OCI-LY7 (cell line): ENCODE data around the gene KIAA1328. TPM values are rescaled to one million over a fixed set of nuclear protein-coding genes. Genes with fewer than 3 reads are reported as not detected.

ENCODE experiments used
- BruUV-seq: library from RNA; stranded (reverse); fragments of 400-500 nt; replicated peaks from 2 replicates; lab custom pipeline; 2021; lab: Mats Ljungman, UMichigan
- CTCF ChIA-PET: fragments of 300-600 bp; sonication (Branson Sonifier 250); formaldehyde crosslinking; loops from one replicate; lab custom pipeline; 2022; ENCODE audit warnings: antibody characterized with exemption; ENCODE audit not compliant: unreplicated experiment; lab: Charles Lee
- POLR2A ChIA-PET: fragments of 300-600 bp; sonication (Branson Sonifier 250); formaldehyde crosslinking; loops from one replicate; lab custom pipeline; 2022; ENCODE audit warnings: antibody characterized with exemption; lab: Charles Lee
- DNase-seq: peaks from one replicate; pipeline ENCODE4 v3.0.0-alpha.2; 2015; ENCODE audit warnings: low spot score
- H2AFZ ChIP-seq: fragments of 200-600 bp; sonication (generic), shearing (Covaris generic); 2 replicates; pipeline ENCODE4 v1.6.1; 2014; ENCODE audit warnings: mild to moderate bottlenecking, antibody characterized with exemption, low read length, moderate library complexity
- H3K27ac ChIP-seq: fragments of 200-600 bp; sonication (generic); 2 replicates; pipeline ENCODE4 v1.5.1; 2014; ENCODE audit warnings: mixed run types, low read depth, mild to moderate bottlenecking, moderate library complexity, low read length, inconsistent platforms; ENCODE audit not compliant: poor library complexity, severe bottlenecking
- H3K36me3 ChIP-seq: fragments of 200-600 bp; sonication (generic); 2 replicates; pipeline ENCODE4 v1.6.1; 2014; ENCODE audit warnings: mild to moderate bottlenecking, antibody characterized with exemption, low read length, moderate library complexity, mixed read lengths; ENCODE audit not compliant: insufficient read depth
- H3K4me1 ChIP-seq: fragments of 200-600 bp; sonication (generic); 2 replicates; pipeline ENCODE4 v1.5.1; 2014; ENCODE audit warnings: mild to moderate bottlenecking, low read length; ENCODE audit not compliant: insufficient read depth, poor library complexity, severe bottlenecking
- H3K4me2 ChIP-seq: fragments of 200-600 bp; sonication (generic); 2 replicates; pipeline ENCODE4 v1.6.1; 2014; ENCODE audit warnings: mild to moderate bottlenecking, low read length
- H3K4me3 ChIP-seq: fragments of 200-600 bp; sonication (generic); 2 replicates; pipeline ENCODE4 v1.5.1; 2014; ENCODE audit warnings: mild to moderate bottlenecking, low read depth, low read length; ENCODE audit not compliant: poor library complexity, severe bottlenecking
- H3K79me2 ChIP-seq: fragments of 200-600 bp; sonication (generic); 2 replicates; pipeline ENCODE4 v1.6.1; 2016; ENCODE audit warnings: low read depth, mild to moderate bottlenecking, low read length, moderate library complexity, mixed read lengths; ENCODE audit not compliant: insufficient read depth
- H3K9me2 ChIP-seq: fragments of 200-600 bp; sonication (generic); 2 replicates; pipeline ENCODE4 v1.6.1; 2016; ENCODE audit warnings: mild to moderate bottlenecking, low read length, mixed read lengths; ENCODE audit not compliant: insufficient read depth
- H3K9me3 ChIP-seq: fragments of 200-600 bp; sonication (generic); 2 replicates; pipeline ENCODE4 v1.6.1; 2014; ENCODE audit warnings: mild to moderate bottlenecking, mixed run types, low read length, mixed read lengths
- H4K20me1 ChIP-seq: fragments of 200-600 bp; sonication (generic); 2 replicates; pipeline ENCODE4 v1.6.1; 2014; ENCODE audit warnings: mild to moderate bottlenecking, antibody characterized with exemption, low read length, moderate library complexity, mixed read lengths; ENCODE audit not compliant: insufficient read depth
- EZH2phosphoT487 ChIP-seq: fragments of 200-600 bp; sonication (generic); IDR thresholded peaks from 2 replicates; pipeline ENCODE4 v1.6.1; 2018; ENCODE audit warnings: low read depth, borderline replicate concordance, mild to moderate bottlenecking, mixed run types, antibody characterized with exemption, low read length, moderate library complexity, mixed read lengths
- intact Hi-C: fragments of 100-400 bp; cut with micrococcal nuclease; formaldehyde crosslinking; loops from one replicate; pipeline ENCODE4 v1.10.0; 2022; ENCODE audit not compliant: unreplicated experiment
- total RNA-seq, 2 experiments: library from RNA; depleted of rRNA in 1 of 2; stranded (reverse); fragments of >200 nt in 1 of 2; shearing (Covaris generic) in 1 of 2; gene quantifications; 2 replicates each; pipeline ENCODE4 v1.2.3, GENCODE V29; 2014 to 2022
- TF ChIP-seq, protein P1 (sequence below): fragments of 200-600 bp; sonication (generic); conservative IDR thresholded peaks from 2 replicates; pipeline ENCODE4 v1.5.1; 2014; ENCODE audit warnings: mild to moderate bottlenecking, antibody characterized with exemption, low read length, moderate library complexity, mixed read lengths

The KIAA1328 gene
- total RNA-seq, 2 experiments from 2014 or later: 3.0 to 5.8 TPM

DNA sequence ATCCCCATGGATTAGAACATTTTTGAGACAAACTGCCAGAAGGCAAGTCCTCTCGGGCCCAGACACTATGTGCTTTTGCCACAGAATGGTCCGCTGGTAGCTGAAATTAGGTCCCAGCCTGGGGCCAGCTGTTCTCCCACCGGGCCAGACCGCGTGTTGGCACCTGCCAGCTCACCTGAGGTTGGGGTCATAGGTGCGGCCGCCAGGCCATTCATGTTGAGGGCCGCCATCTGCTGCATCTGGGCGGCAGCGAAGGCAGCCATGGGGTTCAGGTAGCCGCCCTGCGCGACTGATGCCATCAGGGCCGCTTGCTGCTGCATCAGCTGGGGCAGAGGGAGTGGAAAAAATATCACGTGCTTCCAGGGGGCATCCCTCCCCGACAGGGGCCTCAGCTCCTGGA lies 443.9 kb downstream of the KIAA1328 start:
- intact Hi-C loops: no loop called here
- Histone ChIP-seq H3K9me3 (no peaks in the 10 kb centered on the region), H3K9me2 (no peaks in the 10 kb centered on the region), H3K4me3 (no peak overlapping the region), H3K79me2 (no peaks in the 10 kb centered on the region), H3K36me3 (no peaks in the 10 kb centered on the region), H3K4me2 (no peak overlapping the region), H3K4me1 (no peaks in the 10 kb centered on the region), H4K20me1 (no peaks in the 10 kb centered on the region), H3K27ac (no peak overlapping the region), H2AFZ (no peak overlapping the region)
- ChIA-PET CTCF (no interaction called here), POLR2A (no interaction called here)
- DNase-seq: no peak
- BruUV-seq: no TSS peak
- TF ChIP-seq, protein P1, sequence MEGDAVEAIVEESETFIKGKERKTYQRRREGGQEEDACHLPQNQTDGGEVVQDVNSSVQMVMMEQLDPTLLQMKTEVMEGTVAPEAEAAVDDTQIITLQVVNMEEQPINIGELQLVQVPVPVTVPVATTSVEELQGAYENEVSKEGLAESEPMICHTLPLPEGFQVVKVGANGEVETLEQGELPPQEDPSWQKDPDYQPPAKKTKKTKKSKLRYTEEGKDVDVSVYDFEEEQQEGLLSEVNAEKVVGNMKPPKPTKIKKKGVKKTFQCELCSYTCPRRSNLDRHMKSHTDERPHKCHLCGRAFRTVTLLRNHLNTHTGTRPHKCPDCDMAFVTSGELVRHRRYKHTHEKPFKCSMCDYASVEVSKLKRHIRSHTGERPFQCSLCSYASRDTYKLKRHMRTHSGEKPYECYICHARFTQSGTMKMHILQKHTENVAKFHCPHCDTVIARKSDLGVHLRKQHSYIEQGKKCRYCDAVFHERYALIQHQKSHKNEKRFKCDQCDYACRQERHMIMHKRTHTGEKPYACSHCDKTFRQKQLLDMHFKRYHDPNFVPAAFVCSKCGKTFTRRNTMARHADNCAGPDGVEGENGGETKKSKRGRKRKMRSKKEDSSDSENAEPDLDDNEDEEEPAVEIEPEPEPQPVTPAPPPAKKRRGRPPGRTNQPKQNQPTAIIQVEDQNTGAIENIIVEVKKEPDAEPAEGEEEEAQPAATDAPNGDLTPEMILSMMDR: no peak
- TF ChIP-seq EZH2phosphoT487: no peak

DNA sequence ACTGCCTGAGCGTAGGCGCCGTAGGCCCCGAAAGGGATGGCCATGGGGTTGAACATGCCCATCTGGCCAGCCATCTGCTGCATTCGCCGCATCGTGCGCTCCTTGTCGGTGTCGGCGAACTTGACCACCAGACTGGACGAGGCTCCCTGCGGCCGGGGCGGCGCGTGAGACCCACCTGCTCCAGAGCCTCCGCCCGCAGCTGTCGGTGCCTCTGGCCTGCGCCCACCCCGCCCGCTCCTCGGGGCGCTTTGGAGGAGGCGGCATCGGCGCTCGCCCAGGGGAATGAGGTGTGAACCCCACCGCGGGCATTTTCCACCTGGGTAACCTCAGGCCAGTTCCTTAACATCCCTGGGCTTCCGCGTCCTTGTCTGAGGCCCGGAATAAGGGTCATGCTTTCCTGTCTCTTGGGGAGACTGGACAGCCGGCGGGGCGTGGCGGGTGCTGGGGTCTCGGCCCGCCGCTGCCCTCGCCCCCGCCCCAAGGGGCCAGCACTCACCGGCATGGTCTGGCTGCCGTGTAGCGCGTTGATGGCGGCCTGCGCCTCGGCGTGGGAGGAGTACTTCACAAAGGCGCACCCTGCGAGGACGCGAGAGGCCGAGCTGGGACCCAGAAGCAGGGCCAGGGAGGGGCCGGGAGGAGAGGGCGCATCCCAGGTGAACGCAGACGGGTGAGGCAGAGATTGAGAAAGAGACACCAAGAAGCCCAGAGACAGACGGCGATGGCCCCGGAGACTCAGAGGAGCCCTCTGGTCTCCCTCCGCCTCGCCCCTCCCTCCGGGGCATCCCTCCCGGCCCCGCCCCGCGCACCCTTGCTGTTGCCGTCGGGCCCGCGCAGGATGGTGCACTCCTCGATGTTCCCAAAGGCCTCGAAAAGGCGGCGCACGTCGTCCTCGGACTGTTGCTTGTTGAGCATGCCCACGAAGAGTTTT lies 445.6 kb downstream of the KIAA1328 start:
- no TSS peak for BruUV-seq
- H4K20me1 ChIP-seq: no peaks in the 10 kb centered on the region
- H3K4me2 ChIP-seq: no peak overlapping the region
- DNase-seq: no peak
- TF ChIP-seq, protein P1: no peak
- no peak for TF ChIP-seq EZH2phosphoT487
- no peaks in the 10 kb centered on the region for H3K9me2 ChIP-seq
- no peak overlapping the region for H3K4me3 ChIP-seq
- intact Hi-C loops: no loop called here
- ChIA-PET CTCF (no interaction called here), POLR2A (no interaction called here)
- H3K27ac ChIP-seq: no peak overlapping the region
- no peaks in the 10 kb centered on the region for H3K79me2 ChIP-seq
- no peaks in the 10 kb centered on the region for H3K9me3 ChIP-seq
- no peaks in the 10 kb centered on the region for H3K36me3 ChIP-seq
- no peak overlapping the region for H2AFZ ChIP-seq
- no peaks in the 10 kb centered on the region for H3K4me1 ChIP-seq

GRCh38 chr18:37275237-37275741 lies 446.4 kb downstream of the KIAA1328 start:
- H3K79me2 ChIP-seq: no peaks in the 10 kb centered on the region
- BruUV-seq: no TSS peak
- TF ChIP-seq, protein P1: no peak
- no peak for TF ChIP-seq EZH2phosphoT487
- POLR2A ChIA-PET: no interaction called here
- no peak overlapping the region for H2AFZ ChIP-seq
- H3K36me3 ChIP-seq: no peaks in the 10 kb centered on the region
- no peak overlapping the region for H3K27ac ChIP-seq
- H3K4me3 ChIP-seq: no peak overlapping the region
- CTCF ChIA-PET: no interaction called here
- H3K4me1 ChIP-seq: no peaks in the 10 kb centered on the region
- H3K4me2 ChIP-seq: no peak overlapping the region
- H3K9me3 ChIP-seq: no peaks in the 10 kb centered on the region
- no peaks in the 10 kb centered on the region for H3K9me2 ChIP-seq
- intact Hi-C loops: no loop called here
- H4K20me1 ChIP-seq: no peaks in the 10 kb centered on the region
- no peak for DNase-seq
